ENCODE results near the gene ISOC1.

Gene ISOC1

DNA sequence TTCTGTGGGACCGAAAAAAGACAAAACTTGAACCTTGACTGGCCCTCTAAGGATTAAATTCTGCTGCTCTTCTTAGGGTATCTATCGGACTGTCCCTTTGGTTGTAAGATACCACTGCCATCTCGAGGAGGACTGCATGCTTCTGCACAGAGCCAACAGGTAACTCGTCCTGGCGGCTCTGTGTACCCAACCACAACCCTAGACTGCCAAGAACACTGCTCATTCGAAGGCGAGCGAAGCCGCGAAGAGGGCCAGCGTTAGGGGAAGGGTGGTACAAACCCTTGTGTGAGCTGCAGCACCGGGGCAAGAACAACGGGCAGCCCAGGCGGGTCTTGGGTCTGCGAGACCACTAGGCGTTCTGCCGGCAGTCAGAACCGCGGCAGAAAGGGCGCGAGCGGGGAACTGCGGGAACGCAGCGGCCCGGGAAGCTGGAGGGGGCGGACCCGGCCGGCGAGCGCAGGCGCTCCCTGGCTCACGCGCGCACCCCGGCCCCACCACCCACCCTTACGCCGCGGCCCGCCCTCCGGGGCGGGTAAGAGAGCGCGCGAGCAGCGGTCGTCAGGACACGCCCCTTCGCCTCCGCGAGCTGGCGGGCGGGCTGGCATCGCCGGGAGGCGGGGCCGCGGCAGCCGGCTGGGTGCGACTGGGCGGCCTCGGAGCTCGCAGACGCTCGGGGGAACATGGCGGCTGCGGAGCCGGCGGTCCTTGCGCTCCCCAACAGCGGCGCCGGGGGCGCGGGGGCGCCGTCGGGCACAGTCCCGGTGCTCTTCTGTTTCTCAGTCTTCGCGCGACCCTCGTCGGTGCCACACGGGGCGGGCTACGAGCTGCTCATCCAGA is at the start of gene ISOC1:
ISOC1 (plus strand) TSS at position 663 of the 837 bp plus-strand sequence; CDS start at position 681, 18 bp downstream.
- peak; percentile 91 for DNase-seq

DNA sequence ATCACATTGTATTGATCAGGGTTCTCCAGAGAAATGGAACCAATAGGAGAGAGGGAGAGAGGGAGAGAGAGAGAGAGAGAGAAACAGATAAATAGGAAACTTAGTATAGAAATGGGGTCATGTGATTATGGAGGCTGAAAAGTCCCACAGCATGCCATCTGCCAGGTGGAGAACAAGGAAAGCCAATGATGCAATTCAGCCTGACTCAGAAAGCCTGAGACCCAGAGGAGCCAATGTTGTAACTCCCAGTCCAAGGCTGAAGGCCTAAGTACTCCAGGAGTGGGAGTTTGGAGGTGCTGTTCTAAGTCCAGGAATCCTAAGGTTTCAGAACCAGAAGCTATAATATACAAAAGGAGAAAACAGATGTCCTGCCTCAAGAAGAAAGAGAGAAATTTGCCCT is 48.4 kb upstream of the ISOC1 start:
- no peak for DNase-seq

DNA sequence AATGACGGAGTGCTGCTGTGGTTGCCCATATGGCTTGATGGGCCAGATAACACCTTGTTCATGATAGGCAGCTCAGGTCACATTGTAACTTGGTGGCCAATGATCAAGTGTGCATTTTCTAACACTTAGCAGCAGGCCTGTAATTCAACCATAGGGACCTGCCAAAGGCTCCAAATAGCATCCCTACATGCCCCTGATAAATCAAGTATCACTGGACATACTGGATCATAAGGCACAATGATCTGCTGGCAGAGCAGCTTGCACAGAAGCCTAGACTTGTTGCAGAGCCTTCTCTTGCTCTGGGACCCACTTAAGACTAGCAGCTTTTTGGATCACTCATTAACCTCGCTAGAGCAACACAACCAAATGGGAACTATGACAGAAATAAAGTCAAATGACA is 46.0 kb upstream of the ISOC1 start:
- DNase-seq, result no peak

DNA sequence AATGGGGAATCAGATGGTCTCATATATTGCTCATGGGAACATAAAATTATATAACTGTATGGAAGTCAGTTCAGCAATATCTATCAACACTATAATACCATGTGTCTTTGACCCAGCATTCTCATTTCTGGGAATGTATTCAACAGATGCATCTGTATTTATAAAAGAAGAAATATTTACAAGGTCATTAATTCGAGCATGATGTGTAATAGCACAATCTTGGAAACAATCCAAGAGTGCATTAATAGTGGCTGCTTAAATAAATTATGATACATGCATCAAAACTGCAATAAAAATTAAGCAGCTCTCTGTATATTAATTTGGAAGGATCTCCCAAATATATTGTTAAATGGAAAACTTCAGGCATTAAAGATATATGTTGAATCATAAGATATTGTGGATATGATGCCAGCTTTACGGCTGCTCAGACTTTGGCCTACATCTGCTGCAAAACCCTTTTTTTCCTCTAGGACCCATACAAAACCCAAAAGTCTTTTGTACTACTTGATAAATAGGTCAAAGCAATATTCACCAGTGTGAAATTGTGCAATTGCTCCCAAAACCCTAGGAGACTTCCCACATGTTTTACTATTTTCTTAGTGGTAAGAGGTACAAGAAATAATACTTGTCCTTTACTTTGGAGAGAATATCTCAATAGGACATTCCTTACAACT is 45.3 kb upstream of the ISOC1 start:
- no peak for DNase-seq

DNA sequence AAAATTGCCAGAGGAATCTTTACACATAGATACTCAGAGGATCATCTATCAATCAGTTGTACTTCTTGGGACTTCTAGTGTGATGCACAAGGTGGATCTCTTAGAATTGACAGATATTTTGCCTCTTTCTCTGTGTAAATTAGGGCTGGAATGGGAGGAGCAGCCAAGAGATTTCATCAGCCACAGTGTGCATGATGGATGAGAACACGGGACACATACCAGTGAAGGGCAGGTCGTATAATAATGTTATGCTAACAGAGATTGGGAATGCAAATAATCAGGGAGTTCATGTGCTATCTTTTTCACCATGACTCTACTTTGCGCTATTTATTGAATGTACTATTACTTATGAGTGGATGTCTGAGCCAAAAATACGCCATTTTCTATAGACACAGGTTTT is 43.3 kb upstream of the ISOC1 start:
- DNase-seq, result no peak

DNA sequence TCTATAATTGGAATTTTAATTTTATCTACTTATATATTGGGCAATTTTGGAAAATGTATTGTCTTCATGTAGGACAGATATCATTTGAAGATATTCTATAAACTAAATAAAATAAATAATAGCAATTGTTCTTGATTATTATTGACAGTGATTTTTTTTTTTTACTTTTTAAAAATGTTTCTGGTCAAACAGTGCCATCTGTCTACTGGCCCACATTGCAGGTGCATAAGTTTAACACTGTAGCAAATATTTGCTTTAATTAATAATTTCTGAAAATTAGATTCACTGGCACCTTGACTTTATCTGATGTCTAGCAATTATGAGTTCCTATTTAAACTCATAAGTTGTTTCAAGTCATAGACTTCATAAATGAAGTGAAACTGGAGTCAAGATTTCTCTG is 41.1 kb upstream of the ISOC1 start:
- no peak for DNase-seq

DNA sequence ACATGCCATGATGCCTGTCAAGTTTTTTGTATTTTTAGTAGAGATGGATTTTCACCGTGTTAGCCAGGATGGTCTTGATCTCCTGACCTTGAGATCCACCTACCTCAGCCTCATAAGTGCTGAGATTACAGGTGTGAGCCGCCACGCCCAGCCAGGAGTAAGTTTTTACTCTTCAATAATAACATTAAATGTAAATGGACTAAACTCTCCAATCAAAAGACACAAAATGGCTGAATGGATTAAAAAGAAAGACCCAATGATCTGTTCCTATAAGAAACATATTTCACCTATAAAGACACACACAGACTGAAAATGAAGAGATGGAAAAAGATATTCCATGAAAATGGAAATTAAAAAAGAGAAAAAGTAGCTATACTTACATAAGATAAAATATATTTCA is 37.2 kb upstream of the ISOC1 start:
- DNase-seq, result no peak

DNA sequence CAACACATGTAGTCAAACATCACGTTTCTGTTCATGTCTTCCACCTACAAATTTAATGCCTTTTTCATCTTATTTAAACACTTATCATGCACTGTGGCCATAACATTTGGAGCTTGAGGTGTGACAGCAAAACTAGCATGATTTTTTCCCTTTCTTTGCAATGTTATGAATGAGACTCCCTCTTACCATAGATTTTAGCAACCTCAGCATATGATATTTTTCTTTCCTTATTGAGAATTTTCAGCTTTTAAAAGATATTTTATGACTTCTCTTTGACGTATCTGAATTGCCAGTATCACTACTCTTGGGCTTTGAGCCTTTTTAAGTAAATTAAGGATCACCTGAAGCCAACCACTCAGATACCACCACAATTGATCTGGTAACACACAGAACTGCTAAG is 32.7 kb upstream of the ISOC1 start:
- DNase-seq, result no peak

DNA sequence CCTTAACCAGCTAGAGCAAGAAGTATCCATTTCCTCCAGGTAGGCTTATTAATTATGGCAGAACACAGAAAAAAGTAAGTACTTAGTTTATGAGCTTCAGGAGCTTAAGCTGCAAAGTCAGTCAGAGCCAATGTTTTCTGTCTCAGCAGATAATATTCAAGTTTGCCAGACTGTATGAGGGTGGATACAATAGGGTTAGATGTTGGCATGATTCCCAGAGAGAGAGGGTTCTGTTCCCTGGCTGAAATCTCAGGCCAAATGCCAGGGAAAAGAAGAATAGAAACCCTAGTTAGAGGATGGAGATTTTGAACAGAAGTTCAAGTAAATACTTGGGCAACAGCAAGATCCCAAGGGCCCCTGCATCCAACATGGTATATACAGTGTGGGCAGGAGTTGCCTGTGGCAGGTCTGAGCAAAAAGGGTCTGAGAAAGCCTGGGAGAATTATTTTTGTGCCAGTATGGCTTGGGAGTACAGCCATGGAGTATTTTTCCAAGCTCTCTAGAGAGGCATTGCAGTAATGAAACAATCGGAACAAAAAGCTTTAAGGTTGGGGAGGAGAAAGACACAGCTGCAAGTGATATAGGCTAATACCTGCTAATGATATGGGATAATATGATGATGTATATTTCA is 31.0 kb upstream of the ISOC1 start:
- no peak for DNase-seq

DNA sequence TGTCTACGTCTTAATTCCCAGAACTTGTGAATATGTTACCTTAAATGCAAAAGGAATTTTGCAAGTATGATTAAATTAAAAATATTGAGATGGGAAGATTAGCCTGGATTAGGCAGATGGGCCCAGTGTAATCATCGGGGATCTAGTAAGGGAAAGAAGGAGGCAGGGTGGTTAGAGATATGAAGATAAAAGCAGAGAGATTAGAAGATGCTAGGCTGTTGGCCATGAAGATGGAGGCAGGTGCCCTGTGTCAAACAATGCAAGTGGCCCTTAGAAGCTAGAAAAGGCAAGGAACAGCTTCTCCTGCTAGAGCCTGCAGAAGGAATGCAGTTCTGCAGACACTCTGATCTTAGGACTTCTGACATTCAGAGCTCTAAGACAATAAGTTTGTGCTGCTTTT is 28.8 kb upstream of the ISOC1 start:
- no peak for DNase-seq

DNA sequence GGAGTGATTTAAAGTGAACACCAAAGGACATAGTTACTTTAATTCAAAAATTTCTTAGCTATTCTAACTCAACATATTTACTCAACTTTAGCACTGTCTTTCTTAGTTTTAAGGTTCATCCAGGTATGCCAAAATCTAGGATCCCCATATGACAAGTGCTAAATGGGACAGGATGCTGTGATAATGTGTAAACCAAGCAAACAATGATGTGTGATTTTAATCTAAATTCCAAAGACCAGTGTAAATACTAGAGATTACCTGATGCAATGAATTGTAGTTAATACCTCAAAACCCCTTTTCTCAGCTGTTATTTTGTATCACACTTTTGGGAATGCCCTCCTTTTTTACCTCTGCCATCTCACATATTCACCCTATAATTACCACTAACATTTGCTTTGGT is 26.8 kb upstream of the ISOC1 start:
- DNase-seq, result no peak

DNA sequence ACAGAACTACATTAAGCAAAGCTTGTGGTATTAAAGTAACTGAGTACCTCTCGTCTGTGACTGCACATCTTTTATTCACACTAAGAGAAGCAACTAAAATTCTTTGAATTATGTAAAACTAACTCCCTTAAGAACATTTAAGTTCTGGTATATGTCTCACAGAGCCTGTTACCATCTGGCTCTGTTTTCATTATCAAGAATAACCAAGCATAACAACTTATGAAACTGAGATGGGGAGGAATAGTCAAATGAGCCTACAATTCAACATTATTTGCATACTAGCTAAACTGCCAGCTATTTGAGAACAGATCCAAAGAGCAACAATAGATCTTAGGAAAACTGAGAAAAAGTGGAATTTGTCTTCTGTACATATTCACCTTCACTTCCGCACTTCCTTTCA is 25.3 kb upstream of the ISOC1 start:
- no peak for DNase-seq

DNA sequence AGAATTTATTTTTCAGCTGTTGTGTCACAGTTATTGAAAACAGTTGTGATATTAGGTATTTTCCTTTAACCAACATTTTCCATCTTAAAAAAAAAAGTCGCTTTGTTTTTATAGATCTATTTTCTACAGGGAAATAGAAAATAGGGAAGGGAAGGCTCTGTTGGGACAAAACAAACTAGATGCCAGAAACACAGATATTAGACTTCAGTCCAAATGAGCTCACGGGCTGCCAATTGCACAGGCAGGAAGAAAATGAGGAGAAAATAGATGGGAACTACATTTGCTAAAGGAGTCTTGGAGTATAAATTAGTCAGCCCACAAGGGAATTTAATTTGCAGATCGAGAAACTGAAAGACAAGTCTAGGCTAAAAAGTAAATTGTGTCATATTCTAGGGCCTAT is 21.4 kb upstream of the ISOC1 start:
- DNase-seq, result no peak

DNA sequence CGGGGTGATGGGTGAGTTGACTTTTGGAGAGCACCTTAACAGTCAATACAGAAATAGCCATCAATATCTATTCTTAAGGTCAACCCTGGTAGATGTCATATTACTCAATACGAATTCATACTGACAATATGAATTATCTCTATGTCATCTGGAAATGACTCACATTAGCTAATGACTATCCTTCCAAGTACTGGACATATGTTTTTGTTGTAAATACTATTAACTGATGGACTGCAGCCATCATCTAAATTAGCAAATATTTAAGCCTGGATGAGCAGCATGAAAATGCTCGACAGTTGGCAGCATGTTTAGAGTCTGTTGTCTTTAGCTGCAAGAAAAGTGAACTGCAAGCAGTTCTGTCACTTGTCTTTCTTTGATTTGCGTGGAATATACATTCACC is 19.6 kb upstream of the ISOC1 start:
- no peak for DNase-seq

DNA sequence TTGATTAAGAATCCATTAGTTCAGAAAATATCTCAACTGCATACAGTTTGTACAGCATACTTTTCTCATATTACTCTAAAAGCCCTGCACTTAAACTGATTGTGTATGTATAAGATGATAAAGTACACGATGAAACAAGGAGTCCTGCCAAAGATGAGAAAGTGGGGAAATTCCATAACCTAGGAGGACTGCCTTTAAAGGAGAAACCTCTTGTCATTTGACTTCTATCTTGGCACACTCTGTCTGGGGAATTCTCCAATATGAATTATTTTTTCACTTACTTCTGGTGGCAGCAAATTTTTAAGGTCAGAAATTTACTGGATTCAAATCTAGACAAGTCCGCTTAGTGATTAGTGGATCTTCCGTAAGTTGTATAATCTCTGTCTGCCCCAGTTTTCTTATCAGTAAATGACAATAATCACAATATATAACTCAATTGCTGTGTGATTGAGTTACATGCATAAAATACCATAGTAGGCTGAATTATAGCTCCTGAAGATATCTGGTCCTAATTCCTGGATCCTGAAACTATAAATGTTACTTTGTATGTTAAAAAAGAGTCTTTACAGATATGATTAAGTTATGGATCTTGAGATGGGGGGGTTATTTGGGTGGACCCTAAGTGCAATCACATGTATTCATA is 17.0 kb upstream of the ISOC1 start:
- no peak for DNase-seq

DNA sequence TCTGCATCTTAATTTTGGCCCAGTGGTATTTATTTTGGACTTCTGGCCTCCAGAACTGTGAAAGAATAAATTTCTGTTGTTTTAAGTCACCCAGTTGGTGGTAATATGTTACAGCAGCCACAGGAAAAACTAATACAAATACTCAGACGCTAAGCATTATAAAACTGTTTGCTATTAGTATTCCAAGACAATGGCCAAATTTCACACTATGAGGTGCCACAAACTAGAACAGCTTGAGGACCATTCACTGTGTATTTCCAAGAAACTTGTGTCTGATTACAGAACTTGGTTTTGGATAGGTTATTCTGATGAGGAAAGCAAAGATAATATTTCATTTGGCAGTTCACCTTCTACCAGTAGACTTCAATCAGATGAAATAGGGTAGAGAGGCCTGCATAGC is 16.3 kb upstream of the ISOC1 start:
- no peak for DNase-seq

DNA sequence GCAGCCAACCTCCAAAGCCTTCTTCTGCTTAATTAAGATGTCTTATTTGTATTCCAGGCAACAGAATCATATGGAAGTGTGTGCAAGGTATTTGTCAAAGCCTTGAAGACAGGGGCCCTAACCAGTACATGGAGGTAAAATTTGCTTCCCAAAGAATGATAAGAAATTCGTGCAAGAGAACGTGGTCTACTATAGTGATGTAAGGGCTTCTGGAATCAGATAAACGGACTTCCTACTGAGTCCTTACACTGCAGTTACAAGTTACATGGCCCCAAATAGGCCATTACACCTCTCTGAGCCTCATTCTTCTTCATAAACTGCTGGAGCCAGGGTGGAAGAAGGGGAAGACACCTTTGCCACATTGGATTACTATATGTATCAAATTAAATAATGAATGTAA is 15.9 kb upstream of the ISOC1 start:
- no peak for DNase-seq

DNA sequence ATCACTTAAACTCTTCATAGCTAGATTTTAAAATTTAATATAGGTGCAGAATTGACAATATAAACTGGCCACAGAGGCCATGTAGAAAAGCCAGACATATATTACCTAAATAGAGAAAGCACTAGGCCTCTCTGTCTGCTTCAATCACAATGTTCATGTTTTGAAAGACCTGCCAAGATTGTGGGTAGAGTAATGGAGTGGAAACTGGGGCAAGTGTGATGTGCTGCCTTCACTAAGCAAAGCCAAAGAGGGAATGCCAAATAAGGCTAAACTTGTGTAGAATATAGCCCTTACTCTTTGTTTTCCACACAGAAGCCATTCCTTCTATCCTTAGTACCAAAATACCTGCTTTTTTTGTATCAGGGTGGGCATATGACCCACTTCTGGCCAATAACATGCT is 15.1 kb upstream of the ISOC1 start:
- DNase-seq, result no peak

DNA sequence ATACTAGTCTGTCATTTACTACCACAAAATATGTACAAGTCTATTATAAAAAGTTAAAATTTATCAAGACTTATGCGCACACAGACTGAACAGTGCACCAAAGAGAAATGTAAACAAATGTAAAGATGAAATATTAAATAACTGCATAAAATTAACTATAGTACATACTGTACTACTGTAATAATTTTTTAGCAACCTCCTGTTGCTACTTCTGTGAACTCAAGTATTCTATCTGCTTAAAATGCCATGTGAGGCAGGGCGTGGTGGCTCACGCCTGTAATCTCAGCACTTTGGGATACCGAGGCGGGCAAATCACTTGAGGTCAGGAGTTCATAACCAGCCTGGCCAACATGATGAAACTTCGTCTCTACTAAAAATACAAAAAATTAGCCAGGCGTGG is 13.8 kb upstream of the ISOC1 start:
- DNase-seq, result no peak

DNA sequence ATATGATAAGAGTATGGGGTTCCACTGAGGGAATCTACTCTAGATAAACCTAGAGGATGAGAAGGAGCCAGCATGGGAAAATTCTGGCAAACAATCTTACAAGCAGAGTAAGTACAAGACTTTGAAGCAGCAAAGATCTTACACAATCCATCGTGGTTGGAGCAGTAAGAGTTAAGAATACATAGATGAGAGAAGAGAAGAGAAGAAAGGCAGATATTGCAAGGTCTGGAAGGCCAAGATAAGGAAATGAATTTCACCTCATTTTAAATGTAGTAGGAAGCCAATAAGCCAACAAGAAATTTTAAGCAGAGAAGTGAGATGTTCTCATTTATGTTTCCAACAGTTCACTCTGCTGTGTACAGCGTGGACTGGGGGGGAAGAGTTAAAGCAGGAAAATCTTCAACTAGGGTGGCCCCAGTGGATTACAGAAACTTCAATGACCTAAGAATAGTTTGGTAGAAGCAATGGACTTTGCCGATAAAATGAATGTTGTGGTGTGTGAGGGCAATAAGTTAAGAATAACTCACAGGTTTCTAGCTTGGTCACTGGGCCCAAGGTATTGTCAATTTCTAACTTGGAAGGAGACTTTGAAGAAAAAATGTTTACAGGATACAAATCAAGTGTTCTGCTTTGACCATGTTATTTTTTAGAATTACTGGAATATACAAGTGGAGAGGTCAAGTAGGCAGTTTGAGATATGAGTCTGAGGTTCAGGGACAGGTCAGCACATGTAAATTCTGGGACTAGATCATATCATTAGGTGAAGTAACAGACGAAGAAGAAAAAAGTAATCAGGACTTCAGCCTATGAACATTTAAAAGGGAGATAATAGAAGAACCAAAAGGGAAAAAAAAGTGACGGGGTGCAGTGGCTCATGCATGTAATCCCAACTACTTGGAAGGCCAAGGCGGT is 12.1 kb upstream of the ISOC1 start:
- DNase-seq, result no peak

DNA sequence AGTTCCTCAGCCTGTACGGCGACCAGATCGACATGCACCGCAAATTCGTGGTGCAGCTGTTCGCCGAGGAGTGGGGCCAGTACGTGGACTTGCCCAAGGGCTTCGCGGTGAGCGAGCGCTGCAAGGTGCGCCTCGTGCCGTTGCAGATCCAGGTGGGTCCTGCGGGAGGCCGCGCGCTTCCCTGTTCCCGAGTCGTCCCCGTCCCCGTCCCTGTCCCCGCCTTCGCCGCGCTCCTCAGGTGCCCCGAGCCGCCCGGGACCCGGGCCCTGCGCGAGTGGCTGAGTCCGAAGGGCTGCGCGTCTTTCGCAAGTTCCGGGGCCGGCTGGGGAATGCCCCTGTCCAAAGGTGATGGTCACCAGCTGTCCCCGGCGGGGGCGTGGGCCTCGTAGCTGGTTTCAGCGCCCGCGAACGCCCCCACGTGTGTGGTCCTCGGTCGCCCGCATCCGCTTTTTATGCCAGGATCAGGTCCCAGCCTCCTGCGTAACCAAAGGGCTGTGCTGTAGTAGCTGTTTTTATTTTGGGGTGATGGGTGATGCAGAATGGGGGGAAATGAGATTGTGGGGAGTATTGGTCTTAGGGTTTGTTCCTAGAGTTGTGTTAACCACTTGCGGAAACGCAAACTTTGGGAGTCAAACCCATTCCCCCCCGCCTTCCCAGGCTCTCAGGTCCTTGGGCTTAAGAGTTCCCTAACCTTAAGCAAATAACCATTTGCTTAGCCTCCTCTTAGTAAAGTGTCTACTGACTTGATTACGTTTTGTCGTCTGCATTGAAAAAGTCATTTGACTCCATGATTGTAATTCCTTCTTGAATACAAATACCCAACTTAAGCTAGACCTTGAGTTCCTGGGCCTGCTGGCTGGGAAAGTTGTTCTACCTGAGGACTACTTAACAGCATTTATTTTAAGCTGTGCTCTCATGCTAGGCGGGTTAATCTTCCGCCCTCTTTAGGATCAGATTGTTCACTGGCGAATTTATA is 663 bp downstream of the ISOC1 start:
- DNase-seq, result peak; percentile 29

Measured in CD4-positive, alpha-beta T cell treated with Interferon gamma for 1 hour (primary cell).